ENCODE measurements around the gene MIER1. TPM values are rescaled to one million over a fixed set of nuclear protein-coding genes. Genes with fewer than 3 reads are reported as not detected.
A peak's percentile ranks its signal among the peaks of the same experiment; 100 is the strongest.

MIER1 gene
- total and polyA plus RNA-seq, 3 experiments from 2014 or later: 38.6 to 55.3 (median 53.1) TPM

DNA sequence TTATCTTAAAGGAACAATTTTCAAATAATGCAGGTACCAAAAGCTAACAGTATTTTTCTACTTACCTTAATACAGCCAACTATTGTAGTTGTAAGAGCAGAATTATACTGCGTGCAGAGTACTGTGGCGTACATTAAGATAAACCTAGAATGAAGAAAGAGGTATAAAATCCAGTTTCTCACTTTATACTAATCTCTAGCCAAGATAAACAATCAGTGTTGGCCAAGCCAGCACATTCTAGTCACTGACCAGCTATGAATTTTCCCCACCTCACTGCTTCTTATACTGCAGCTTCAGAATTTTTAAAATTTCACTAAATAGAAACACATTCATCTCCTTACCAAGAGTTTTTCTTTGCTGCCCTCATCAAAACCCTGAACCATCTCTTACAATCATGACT lies 95.5 kb downstream of the MIER1 start:
- Histone ChIP-seq H3K36me3 (ENCODE audit: insufficient read depth, low read length) (peaks cover 14% of the 10 kb centered on the region), H3K4me1 (ENCODE audit: insufficient read depth, low read length) (no peaks in the 10 kb centered on the region), H3K27me3 (ENCODE audit: insufficient read depth, low read length, poor library complexity, severe bottlenecking) (no peaks in the 10 kb centered on the region), H3K9me3 (ENCODE audit: low read length) (no peaks in the 10 kb centered on the region), H3K4me3 (ENCODE audit: low read length) (no peak overlapping the region), H3K27ac (ENCODE audit: low read depth, low read length) (no peak overlapping the region)
- Mint-ChIP-seq H3K4me1 (peaks cover 0 to 10% (median 2%) of the 10 kb centered on the region in 3 donors), H3K36me3 (peaks cover 27 to 76% (median 33%) of the 10 kb centered on the region in 3 donors), H3K4me3 (no peak overlapping the region), H3K27me3 (no peaks in the 10 kb centered on the region), H3K27ac (peak overlapping the region in 2 of 8 donors; percentile 5 to 54), H3K9me3 (peaks cover 0 to 2% (median 0%) of the 10 kb centered on the region in 5 donors)
- POLR2A ChIA-PET: no interaction called here
- DNase-seq: no peak
- CTCF ChIA-PET: no interaction called here

GRCh38 chr1:67020765-67021164 lies 96.0 kb downstream of the MIER1 start:
- POLR2A ChIA-PET: no interaction called here
- peaks cover 0 to 10% (median 2%) of the 10 kb centered on the region in 3 donors for H3K4me1 Mint-ChIP-seq
- DNase-seq: no peak
- Histone ChIP-seq H3K4me3 (ENCODE audit: low read length) (no peak overlapping the region), H3K27me3 (ENCODE audit: insufficient read depth, low read length, poor library complexity, severe bottlenecking) (no peaks in the 10 kb centered on the region), H3K4me1 (ENCODE audit: insufficient read depth, low read length) (no peaks in the 10 kb centered on the region), H3K36me3 (ENCODE audit: insufficient read depth, low read length) (peaks cover 14% of the 10 kb centered on the region), H3K27ac (ENCODE audit: low read depth, low read length) (no peak overlapping the region), H3K9me3 (ENCODE audit: low read length) (no peaks in the 10 kb centered on the region)
- peaks cover 27 to 78% (median 33%) of the 10 kb centered on the region in 3 donors for H3K36me3 Mint-ChIP-seq
- H3K27ac Mint-ChIP-seq: peak overlapping the region in 2 of 8 donors; percentile 5 to 54
- CTCF ChIA-PET: interaction anchor here (1.2 kb wide), 1 partner anchor 479 kb away, joined by 3 read pairs; no protein-coding TSS in a partner anchor
- no peaks in the 10 kb centered on the region for H3K9me3 Mint-ChIP-seq
- no peaks in the 10 kb centered on the region for H3K27me3 Mint-ChIP-seq
- no peak overlapping the region for H3K4me3 Mint-ChIP-seq

GRCh38 chr1:67029472-67029871 lies 104.7 kb downstream of the MIER1 start:
- no peak overlapping the region for H3K27ac ChIP-seq (ENCODE audit: low read depth, low read length)
- POLR2A ChIA-PET: no interaction called here
- Mint-ChIP-seq H3K4me3 (no peak overlapping the region), H3K27me3 (no peaks in the 10 kb centered on the region), H3K9me3 (no peaks in the 10 kb centered on the region), H3K36me3 (peaks cover 6 to 56% (median 20%) of the 10 kb centered on the region in 3 donors), H3K27ac (no peak overlapping the region), H3K4me1 (peaks cover 0 to 6% (median 6%) of the 10 kb centered on the region in 3 donors)
- CTCF ChIA-PET: no interaction called here
- no peak for DNase-seq
- no peaks in the 10 kb centered on the region for H3K4me1 ChIP-seq (ENCODE audit: insufficient read depth, low read length)
- H3K27me3 ChIP-seq (ENCODE audit: insufficient read depth, low read length, poor library complexity, severe bottlenecking): no peaks in the 10 kb centered on the region
- H3K9me3 ChIP-seq (ENCODE audit: low read length): no peaks in the 10 kb centered on the region
- H3K36me3 ChIP-seq (ENCODE audit: insufficient read depth, low read length): no peaks in the 10 kb centered on the region
- no peak overlapping the region for H3K4me3 ChIP-seq (ENCODE audit: low read length)

- Mint-ChIP-seq H3K27me3 (no peaks in the 10 kb centered on the region), H3K4me3 (no peak overlapping the region), H3K27ac (no peak overlapping the region), H3K4me1 (peaks cover 0 to 6% (median 6%) of the 10 kb centered on the region in 3 donors), H3K36me3 (peaks cover 21 to 49% (median 26%) of the 10 kb centered on the region in 3 donors), H3K9me3 (no peaks in the 10 kb centered on the region)
- H3K27me3 ChIP-seq (ENCODE audit: insufficient read depth, low read length, poor library complexity, severe bottlenecking): no peaks in the 10 kb centered on the region
- no peaks in the 10 kb centered on the region for H3K4me1 ChIP-seq (ENCODE audit: insufficient read depth, low read length)
- no peak for DNase-seq
- no peak overlapping the region for H3K4me3 ChIP-seq (ENCODE audit: low read length)
- no peaks in the 10 kb centered on the region for H3K36me3 ChIP-seq (ENCODE audit: insufficient read depth, low read length)
- no peak overlapping the region for H3K27ac ChIP-seq (ENCODE audit: low read depth, low read length)
- ChIA-PET CTCF (no interaction called here), POLR2A (no interaction called here)
- H3K9me3 ChIP-seq (ENCODE audit: low read length): no peaks in the 10 kb centered on the region
Measured at GRCh38 chr1:67031121-67031858, 106.5 kb downstream of the MIER1 start.

- CTCF ChIA-PET: no interaction called here
- H3K4me1 Mint-ChIP-seq: peaks cover 0 to 10% (median 9%) of the 10 kb centered on the region in 3 donors
Measured at GRCh38 chr1:67031859-67032247, 107.1 kb downstream of the MIER1 start.

More at GRCh38 chr1:67031859-67032247, 107.1 kb downstream of the MIER1 start:
- H3K4me1 ChIP-seq (ENCODE audit: insufficient read depth, low read length): no peaks in the 10 kb centered on the region
- no peak for DNase-seq
- H3K27me3 Mint-ChIP-seq: no peaks in the 10 kb centered on the region
- H3K36me3 Mint-ChIP-seq: peaks cover 27 to 51% (median 32%) of the 10 kb centered on the region in 3 donors
- no peaks in the 10 kb centered on the region for H3K9me3 ChIP-seq (ENCODE audit: low read length)
- H3K27ac ChIP-seq (ENCODE audit: low read depth, low read length): no peak overlapping the region
- no peaks in the 10 kb centered on the region for H3K9me3 Mint-ChIP-seq
- POLR2A ChIA-PET: no interaction called here
- no peak overlapping the region for H3K4me3 Mint-ChIP-seq
- no peaks in the 10 kb centered on the region for H3K36me3 ChIP-seq (ENCODE audit: insufficient read depth, low read length)
- no peak overlapping the region for H3K27ac Mint-ChIP-seq
- no peak overlapping the region for H3K4me3 ChIP-seq (ENCODE audit: low read length)
- no peaks in the 10 kb centered on the region for H3K27me3 ChIP-seq (ENCODE audit: insufficient read depth, low read length, poor library complexity, severe bottlenecking)

Other genes with a start within 250 kb of the MIER1 start
- gene DYNLT5, start 172.5 kb upstream of the MIER1 start, total RNA-seq: not detected
- not detected for gene DYNLT5, start 172.5 kb upstream of the MIER1 start, polyA plus RNA-seq
- gene INSL5, start 123.7 kb upstream of the MIER1 start, total RNA-seq: not detected
- not detected for gene INSL5, start 123.7 kb upstream of the MIER1 start, polyA plus RNA-seq
- gene DNAI4, start 134 bp upstream of the MIER1 start, total RNA-seq: 1 to 10 TPM in 1 of 2 experiments, under 1 TPM in 1; 0.86 to 1.8 TPM
- 0.77 TPM for gene DNAI4, start 134 bp upstream of the MIER1 start, polyA plus RNA-seq
- 10 to 100 TPM; 17.0 to 17.5 TPM for gene SLC35D1, start 129.2 kb downstream of the MIER1 start, total RNA-seq
- 4.1 TPM for gene SLC35D1, start 129.2 kb downstream of the MIER1 start, polyA plus RNA-seq
- gene C1orf141, start 210.0 kb downstream of the MIER1 start, total RNA-seq: not detected
- gene C1orf141, start 210.0 kb downstream of the MIER1 start, polyA plus RNA-seq: not detected
- 1 to 10 TPM; 1.6 to 1.7 TPM for gene IL23R, start 241.5 kb downstream of the MIER1 start, total RNA-seq
- gene IL23R, start 241.5 kb downstream of the MIER1 start, polyA plus RNA-seq: 9.2 TPM

Data from CD8-positive, alpha-beta memory T cell (primary cell).